NCI-H1436 (cell line): ENCODE data around the gene ZNF175.

ENCODE experiments used
- DNase-seq: peaks from one replicate; lab custom pipeline; 2025; lab: John Stamatoyannopoulos, UW

The ZNF175 gene

GRCh38 chr19:51570962-51571575, at the start of gene ZNF175:
ZNF175 (plus strand) TSS chr19:51571283; CDS start chr19:51573330, 2,047 bp downstream.
- peak; percentile 98 for DNase-seq

GRCh38 chr19:51521357-51521756, 49.7 kb upstream of the ZNF175 start:
- no peak for DNase-seq

GRCh38 chr19:51521781-51522180, 49.3 kb upstream of the ZNF175 start:
- DNase-seq = no peak

- DNase-seq = no peak
These were observed 46.3 kb upstream of the ZNF175 start for GRCh38 chr19:51524666-51525264.

GRCh38 chr19:51525651-51526050, 45.4 kb upstream of the ZNF175 start:
- no peak for DNase-seq

GRCh38 chr19:51529301-51529700, 41.8 kb upstream of the ZNF175 start:
- DNase-seq = no peak

- DNase-seq = no peak
These were observed 40.5 kb upstream of the ZNF175 start for GRCh38 chr19:51530616-51531015.

GRCh38 chr19:51531349-51532315, 39.5 kb upstream of the ZNF175 start, which contains the start of gene SIGLEC6:
SIGLEC6 (minus strand) TSS chr19:51531670; CDS start chr19:51531648, 22 bp downstream.
- DNase-seq = no peak

GRCh38 chr19:51535535-51535934, 35.5 kb upstream of the ZNF175 start:
- DNase-seq = no peak

- DNase-seq = no peak
These were observed 31.2 kb upstream of the ZNF175 start for GRCh38 chr19:51539821-51540366.

GRCh38 chr19:51541458-51542357, 29.4 kb upstream of the ZNF175 start:
- DNase-seq = no peak

- DNase-seq = no peak
These were observed 28.4 kb upstream of the ZNF175 start for GRCh38 chr19:51542699-51543098.

GRCh38 chr19:51544038-51544437, 27.0 kb upstream of the ZNF175 start:
- DNase-seq = no peak

GRCh38 chr19:51546107-51546649, 24.9 kb upstream of the ZNF175 start:
- DNase-seq = no peak

- DNase-seq = no peak
These were observed 24.3 kb upstream of the ZNF175 start for GRCh38 chr19:51546650-51547396.

- no peak for DNase-seq
These were observed 23.5 kb upstream of the ZNF175 start for GRCh38 chr19:51547397-51548212.

- DNase-seq = no peak
These were observed 22.9 kb upstream of the ZNF175 start for GRCh38 chr19:51548213-51548651.

GRCh38 chr19:51548891-51549305, 22.2 kb upstream of the ZNF175 start:
- no peak for DNase-seq
